Measurements from ENCODE around the gene CDH4. TPM values are rescaled to one million over a fixed set of nuclear protein-coding genes. Genes with fewer than 3 reads are reported as not detected.

The CDH4 gene
- total and polyA plus RNA-seq, 4 donors, result 5.8 to 24.1 (median 17.1) TPM

- H3K27me3 ChIP-seq (ENCODE audit: control insufficient read depth, insufficient read depth, low read length), result no peaks in the 10 kb centered on the region
- 87% methylated on average over 9 of the region's 12 CpGs for WGBS (ENCODE audit: insufficient coverage)
- no peak overlapping the region for H3K4me3 ChIP-seq (ENCODE audit: low read depth, low read length)
- H3K9me3 ChIP-seq (ENCODE audit: control insufficient read depth, insufficient read depth, low read length), result no peaks in the 10 kb centered on the region
- H3K4me1 ChIP-seq (ENCODE audit: control insufficient read depth, insufficient read depth, low read length), result peaks cover 39% of the 10 kb centered on the region
- DNase-seq (ENCODE audit: low read depth in 4 of 6, low spot score in 6 of 6), result no peak
- H3K27ac ChIP-seq (ENCODE audit: low read depth, low read length), result no peak overlapping the region
- no peaks in the 10 kb centered on the region for H3K36me3 ChIP-seq (ENCODE audit: control insufficient read depth, insufficient read depth, low read length)
These were observed 391.8 kb downstream of the CDH4 start for GRCh38 chr20:61643656-61644377.

GRCh38 chr20:61644378-61645076 lies 392.5 kb downstream of the CDH4 start:
- Histone ChIP-seq H3K4me1 (ENCODE audit: control insufficient read depth, insufficient read depth, low read length) (peaks cover 32% of the 10 kb centered on the region), H3K9me3 (ENCODE audit: control insufficient read depth, insufficient read depth, low read length) (no peaks in the 10 kb centered on the region), H3K4me3 (ENCODE audit: low read depth, low read length) (no peak overlapping the region), H3K27me3 (ENCODE audit: control insufficient read depth, insufficient read depth, low read length) (no peaks in the 10 kb centered on the region), H3K27ac (ENCODE audit: low read depth, low read length) (no peak overlapping the region), H3K36me3 (ENCODE audit: control insufficient read depth, insufficient read depth, low read length) (no peaks in the 10 kb centered on the region)
- DNase-seq (ENCODE audit: low read depth in 4 of 6, low spot score in 6 of 6), result peak in 1 of 6 donors; percentile 60
- WGBS (ENCODE audit: insufficient coverage), result 51% methylated on average over 16 of the region's 25 CpGs

- H3K27ac ChIP-seq (ENCODE audit: low read depth, low read length), result no peak overlapping the region
- 92% methylated on average over 1 of the region's 1 CpG for WGBS (ENCODE audit: insufficient coverage)
- no peak for DNase-seq (ENCODE audit: low read depth in 4 of 6, low spot score in 6 of 6)
These were observed 393.7 kb downstream of the CDH4 start for GRCh38 chr20:61645732-61646131.

GRCh38 chr20:61646453-61646852 lies 394.4 kb downstream of the CDH4 start:
- Histone ChIP-seq H3K36me3 (ENCODE audit: control insufficient read depth, insufficient read depth, low read length) (no peaks in the 10 kb centered on the region), H3K9me3 (ENCODE audit: control insufficient read depth, insufficient read depth, low read length) (no peaks in the 10 kb centered on the region), H3K4me1 (ENCODE audit: control insufficient read depth, insufficient read depth, low read length) (peaks cover 14% of the 10 kb centered on the region), H3K4me3 (ENCODE audit: low read depth, low read length) (no peak overlapping the region), H3K27me3 (ENCODE audit: control insufficient read depth, insufficient read depth, low read length) (no peaks in the 10 kb centered on the region), H3K27ac (ENCODE audit: low read depth, low read length) (no peak overlapping the region)
- 84% methylated on average over 7 of the region's 8 CpGs for WGBS (ENCODE audit: insufficient coverage)
- DNase-seq (ENCODE audit: low read depth in 4 of 6, low spot score in 6 of 6), result no peak

More at GRCh38 chr20:61645732-61646131, 393.7 kb downstream of the CDH4 start:
- Histone ChIP-seq H3K4me1 (ENCODE audit: control insufficient read depth, insufficient read depth, low read length) (peaks cover 20% of the 10 kb centered on the region), H3K4me3 (ENCODE audit: low read depth, low read length) (no peak overlapping the region), H3K9me3 (ENCODE audit: control insufficient read depth, insufficient read depth, low read length) (no peaks in the 10 kb centered on the region), H3K27me3 (ENCODE audit: control insufficient read depth, insufficient read depth, low read length) (no peaks in the 10 kb centered on the region), H3K36me3 (ENCODE audit: control insufficient read depth, insufficient read depth, low read length) (no peaks in the 10 kb centered on the region)

- no peak overlapping the region for H3K4me3 ChIP-seq (ENCODE audit: low read depth, low read length)
- 85% methylated on average over 5 of the region's 8 CpGs for WGBS (ENCODE audit: insufficient coverage)
These were observed 394.9 kb downstream of the CDH4 start for GRCh38 chr20:61646986-61647385.

GRCh38 chr20:61647702-61648101 lies 395.6 kb downstream of the CDH4 start:
- H3K36me3 ChIP-seq (ENCODE audit: control insufficient read depth, insufficient read depth, low read length), result no peaks in the 10 kb centered on the region
- WGBS (ENCODE audit: insufficient coverage), result 64% methylated on average over 8 of the region's 8 CpGs
- H3K27me3 ChIP-seq (ENCODE audit: control insufficient read depth, insufficient read depth, low read length), result no peaks in the 10 kb centered on the region
- H3K9me3 ChIP-seq (ENCODE audit: control insufficient read depth, insufficient read depth, low read length), result no peaks in the 10 kb centered on the region
- DNase-seq (ENCODE audit: low read depth in 4 of 6, low spot score in 6 of 6), result no peak
- H3K4me3 ChIP-seq (ENCODE audit: low read depth, low read length), result no peak overlapping the region
- peaks cover 14% of the 10 kb centered on the region for H3K4me1 ChIP-seq (ENCODE audit: control insufficient read depth, insufficient read depth, low read length)
- no peak overlapping the region for H3K27ac ChIP-seq (ENCODE audit: low read depth, low read length)

More at GRCh38 chr20:61646986-61647385, 394.9 kb downstream of the CDH4 start:
- no peak for DNase-seq (ENCODE audit: low read depth in 4 of 6, low spot score in 6 of 6)
- H3K27me3 ChIP-seq (ENCODE audit: control insufficient read depth, insufficient read depth, low read length), result no peaks in the 10 kb centered on the region
- peaks cover 14% of the 10 kb centered on the region for H3K4me1 ChIP-seq (ENCODE audit: control insufficient read depth, insufficient read depth, low read length)
- H3K9me3 ChIP-seq (ENCODE audit: control insufficient read depth, insufficient read depth, low read length), result no peaks in the 10 kb centered on the region
- H3K27ac ChIP-seq (ENCODE audit: low read depth, low read length), result no peak overlapping the region
- H3K36me3 ChIP-seq (ENCODE audit: control insufficient read depth, insufficient read depth, low read length), result no peaks in the 10 kb centered on the region

- DNase-seq (ENCODE audit: low read depth in 4 of 6, low spot score in 6 of 6), result no peak
- no peak overlapping the region for H3K4me3 ChIP-seq (ENCODE audit: low read depth, low read length)
- H3K4me1 ChIP-seq (ENCODE audit: control insufficient read depth, insufficient read depth, low read length), result peaks cover 11% of the 10 kb centered on the region
- H3K9me3 ChIP-seq (ENCODE audit: control insufficient read depth, insufficient read depth, low read length), result no peaks in the 10 kb centered on the region
- no peaks in the 10 kb centered on the region for H3K36me3 ChIP-seq (ENCODE audit: control insufficient read depth, insufficient read depth, low read length)
- 89% methylated on average over 25 of the region's 25 CpGs for WGBS (ENCODE audit: insufficient coverage)
- no peaks in the 10 kb centered on the region for H3K27me3 ChIP-seq (ENCODE audit: control insufficient read depth, insufficient read depth, low read length)
- H3K27ac ChIP-seq (ENCODE audit: low read depth, low read length), result no peak overlapping the region
These were observed 397.2 kb downstream of the CDH4 start for GRCh38 chr20:61649105-61649859.

- 93% methylated on average over 8 of the region's 8 CpGs for WGBS (ENCODE audit: insufficient coverage)
- Histone ChIP-seq H3K36me3 (ENCODE audit: control insufficient read depth, insufficient read depth, low read length) (no peaks in the 10 kb centered on the region), H3K4me1 (ENCODE audit: control insufficient read depth, insufficient read depth, low read length) (peaks cover 10% of the 10 kb centered on the region), H3K9me3 (ENCODE audit: control insufficient read depth, insufficient read depth, low read length) (no peaks in the 10 kb centered on the region), H3K4me3 (ENCODE audit: low read depth, low read length) (no peak overlapping the region), H3K27me3 (ENCODE audit: control insufficient read depth, insufficient read depth, low read length) (no peaks in the 10 kb centered on the region), H3K27ac (ENCODE audit: low read depth, low read length) (no peak overlapping the region)
- DNase-seq (ENCODE audit: low read depth in 4 of 6, low spot score in 6 of 6), result no peak
These were observed 397.8 kb downstream of the CDH4 start for GRCh38 chr20:61649860-61650162.

GRCh38 chr20:61650912-61651733 lies 399.1 kb downstream of the CDH4 start:
- no peaks in the 10 kb centered on the region for H3K9me3 ChIP-seq (ENCODE audit: control insufficient read depth, insufficient read depth, low read length)
- H3K4me3 ChIP-seq (ENCODE audit: low read depth, low read length), result no peak overlapping the region
- H3K27me3 ChIP-seq (ENCODE audit: control insufficient read depth, insufficient read depth, low read length), result no peaks in the 10 kb centered on the region
- H3K27ac ChIP-seq (ENCODE audit: low read depth, low read length), result no peak overlapping the region
- H3K36me3 ChIP-seq (ENCODE audit: control insufficient read depth, insufficient read depth, low read length), result no peaks in the 10 kb centered on the region
- WGBS (ENCODE audit: insufficient coverage), result 94% methylated on average over 30 of the region's 34 CpGs
- no peak for DNase-seq (ENCODE audit: low read depth in 4 of 6, low spot score in 6 of 6)
- H3K4me1 ChIP-seq (ENCODE audit: control insufficient read depth, insufficient read depth, low read length), result peaks cover 13% of the 10 kb centered on the region
